ENCODE results near the gene MAGI2.

MAGI2 gene

GRCh38 chr7:78448911-78449310 is 1004.6 kb downstream of the MAGI2 start:
- H3K4me3 ChIP-seq (ENCODE audit: low read depth, low read length) = no peak overlapping the region

- no peak overlapping the region for H3K4me3 ChIP-seq (ENCODE audit: low read depth, low read length)
These were observed 1009.2 kb downstream of the MAGI2 start for GRCh38 chr7:78444267-78444666.

- no peak overlapping the region for H3K4me3 ChIP-seq (ENCODE audit: low read depth, low read length)
These were observed 1009.7 kb downstream of the MAGI2 start for GRCh38 chr7:78443811-78444210.

- H3K4me3 ChIP-seq (ENCODE audit: low read depth, low read length) = no peak overlapping the region
These were observed 1011.7 kb downstream of the MAGI2 start for GRCh38 chr7:78441737-78442136.

GRCh38 chr7:78438433-78438832 is 1015.0 kb downstream of the MAGI2 start:
- no peak overlapping the region for H3K4me3 ChIP-seq (ENCODE audit: low read depth, low read length)

GRCh38 chr7:78437118-78437517 is 1016.3 kb downstream of the MAGI2 start:
- no peak overlapping the region for H3K4me3 ChIP-seq (ENCODE audit: low read depth, low read length)

- H3K4me3 ChIP-seq (ENCODE audit: low read depth, low read length) = no peak overlapping the region
These were observed 1018.1 kb downstream of the MAGI2 start for GRCh38 chr7:78435355-78435754.

- no peak overlapping the region for H3K4me3 ChIP-seq (ENCODE audit: low read depth, low read length)
These were observed 1019.2 kb downstream of the MAGI2 start for GRCh38 chr7:78434281-78434680.

- no peak overlapping the region for H3K4me3 ChIP-seq (ENCODE audit: low read depth, low read length)
These were observed 1020.0 kb downstream of the MAGI2 start for GRCh38 chr7:78433421-78433820.

GRCh38 chr7:78429878-78430277 is 1023.6 kb downstream of the MAGI2 start:
- no peak overlapping the region for H3K4me3 ChIP-seq (ENCODE audit: low read depth, low read length)

GRCh38 chr7:78427209-78427608 is 1026.3 kb downstream of the MAGI2 start:
- H3K4me3 ChIP-seq (ENCODE audit: low read depth, low read length) = no peak overlapping the region

GRCh38 chr7:78420001-78420400 is 1033.5 kb downstream of the MAGI2 start:
- no peak overlapping the region for H3K4me3 ChIP-seq (ENCODE audit: low read depth, low read length)

- no peak overlapping the region for H3K4me3 ChIP-seq (ENCODE audit: low read depth, low read length)
These were observed 1036.2 kb downstream of the MAGI2 start for GRCh38 chr7:78417180-78417853.

GRCh38 chr7:78413568-78413967 is 1039.9 kb downstream of the MAGI2 start:
- H3K4me3 ChIP-seq (ENCODE audit: low read depth, low read length) = no peak overlapping the region

GRCh38 chr7:78412216-78412858 is 1041.1 kb downstream of the MAGI2 start:
- no peak overlapping the region for H3K4me3 ChIP-seq (ENCODE audit: low read depth, low read length)

- no peak overlapping the region for H3K4me3 ChIP-seq (ENCODE audit: low read depth, low read length)
These were observed 1046.4 kb downstream of the MAGI2 start for GRCh38 chr7:78407031-78407430.

GRCh38 chr7:78406531-78406930 is 1046.9 kb downstream of the MAGI2 start:
- no peak overlapping the region for H3K4me3 ChIP-seq (ENCODE audit: low read depth, low read length)

GRCh38 chr7:78402096-78402495 is 1051.4 kb downstream of the MAGI2 start:
- no peak overlapping the region for H3K4me3 ChIP-seq (ENCODE audit: low read depth, low read length)

- no peak overlapping the region for H3K4me3 ChIP-seq (ENCODE audit: low read depth, low read length)
These were observed 1053.4 kb downstream of the MAGI2 start for GRCh38 chr7:78400038-78400437.

- H3K4me3 ChIP-seq (ENCODE audit: low read depth, low read length) = no peak overlapping the region
These were observed 1054.3 kb downstream of the MAGI2 start for GRCh38 chr7:78399033-78399769.

- no peak overlapping the region for H3K4me3 ChIP-seq (ENCODE audit: low read depth, low read length)
These were observed 1054.9 kb downstream of the MAGI2 start for GRCh38 chr7:78398576-78398975.

- no peak overlapping the region for H3K4me3 ChIP-seq (ENCODE audit: low read depth, low read length)
These were observed 1055.4 kb downstream of the MAGI2 start for GRCh38 chr7:78398081-78398480.
